ENCODE measurements around the gene PEAK1. TPM values are rescaled to one million over a fixed set of nuclear protein-coding genes. Genes with fewer than 3 reads are reported as not detected.

PEAK1 gene
- total RNA-seq, 1 experiment from 2014 or later: 36.7 TPM

GRCh38 chr15:77384589-77385359 is 35.1 kb downstream of the PEAK1 start:
- Histone ChIP-seq H3K4me1 (ENCODE audit: insufficient read depth, low read length, poor library complexity, severe bottlenecking) (peaks cover 20% of the 10 kb centered on the region), H3K4me3 (ENCODE audit: low read depth, low read length, poor library complexity, severe bottlenecking) (no peak overlapping the region), H3K36me3 (ENCODE audit: insufficient read depth, low read length, poor library complexity, severe bottlenecking) (no peaks in the 10 kb centered on the region), H3K9me3 (ENCODE audit: low read depth, low read length, poor library complexity, severe bottlenecking) (no peaks in the 10 kb centered on the region), H3K27ac (ENCODE audit: low read depth, low read length, poor library complexity, severe bottlenecking) (no peak overlapping the region), H3K27me3 (replicated peaks; ENCODE audit: insufficient read depth, low read depth, low read length, poor library complexity) (no peaks in the 10 kb centered on the region)
- no TSS peak for BruUV-seq (replicated peaks)
- DNase-seq (ENCODE audit: low spot score): no peak
- ChIA-PET POLR2A (ENCODE audit: low non-redundant PET) (no interaction called here), CTCF (no interaction called here)
- no peak for TF ChIP-seq EZH2 (IDR thresholded peaks at IDR 0.05; ENCODE audit: borderline replicate concordance, low read depth, low read length, poor library complexity, severe bottlenecking)
- no peak for TF ChIP-seq CTCF (conservative IDR thresholded peaks at IDR 0.05; ENCODE audit: low read depth, low read length)
- intact Hi-C loops (cut with micrococcal nuclease; ENCODE audit: unreplicated experiment): no loop called here

GRCh38 chr15:77384086-77384485 is 35.8 kb downstream of the PEAK1 start:
- no peaks in the 10 kb centered on the region for H3K9me3 ChIP-seq (ENCODE audit: low read depth, low read length, poor library complexity, severe bottlenecking)
- no peak overlapping the region for H3K27ac ChIP-seq (ENCODE audit: low read depth, low read length, poor library complexity, severe bottlenecking)
- intact Hi-C loops (cut with micrococcal nuclease; ENCODE audit: unreplicated experiment): no loop called here
- DNase-seq (ENCODE audit: low spot score): no peak
- ChIA-PET CTCF (no interaction called here), POLR2A (ENCODE audit: low non-redundant PET) (no interaction called here)
- no peaks in the 10 kb centered on the region for H3K36me3 ChIP-seq (ENCODE audit: insufficient read depth, low read length, poor library complexity, severe bottlenecking)
- H3K27me3 ChIP-seq (replicated peaks; ENCODE audit: insufficient read depth, low read depth, low read length, poor library complexity): no peaks in the 10 kb centered on the region
- no peak for TF ChIP-seq CTCF (conservative IDR thresholded peaks at IDR 0.05; ENCODE audit: low read depth, low read length)
- no peak for TF ChIP-seq EZH2 (IDR thresholded peaks at IDR 0.05; ENCODE audit: borderline replicate concordance, low read depth, low read length, poor library complexity, severe bottlenecking)
- no TSS peak for BruUV-seq (replicated peaks)
- no peak overlapping the region for H3K4me3 ChIP-seq (ENCODE audit: low read depth, low read length, poor library complexity, severe bottlenecking)
- peaks cover 14% of the 10 kb centered on the region for H3K4me1 ChIP-seq (ENCODE audit: insufficient read depth, low read length, poor library complexity, severe bottlenecking)

- no peak overlapping the region for H3K4me3 ChIP-seq (ENCODE audit: low read depth, low read length, poor library complexity, severe bottlenecking)
- intact Hi-C loops (cut with micrococcal nuclease; ENCODE audit: unreplicated experiment): no loop called here
- H3K27me3 ChIP-seq (replicated peaks; ENCODE audit: insufficient read depth, low read depth, low read length, poor library complexity): no peaks in the 10 kb centered on the region
- no peak overlapping the region for H3K27ac ChIP-seq (ENCODE audit: low read depth, low read length, poor library complexity, severe bottlenecking)
- BruUV-seq (replicated peaks): no TSS peak
- ChIA-PET CTCF (no interaction called here), POLR2A (ENCODE audit: low non-redundant PET) (no interaction called here)
- DNase-seq (ENCODE audit: low spot score): no peak
- no peaks in the 10 kb centered on the region for H3K36me3 ChIP-seq (ENCODE audit: insufficient read depth, low read length, poor library complexity, severe bottlenecking)
- peaks cover 9% of the 10 kb centered on the region for H3K4me1 ChIP-seq (ENCODE audit: insufficient read depth, low read length, poor library complexity, severe bottlenecking)
- TF ChIP-seq EZH2 (IDR thresholded peaks at IDR 0.05; ENCODE audit: borderline replicate concordance, low read depth, low read length, poor library complexity, severe bottlenecking) (no peak), CTCF (conservative IDR thresholded peaks at IDR 0.05; ENCODE audit: low read depth, low read length) (no peak)
- H3K9me3 ChIP-seq (ENCODE audit: low read depth, low read length, poor library complexity, severe bottlenecking): no peaks in the 10 kb centered on the region
Measured at GRCh38 chr15:77380033-77380432, 39.9 kb downstream of the PEAK1 start.
